ENCODE data around the gene RBM44. TPM values are rescaled to one million over a fixed set of nuclear protein-coding genes. Genes with fewer than 3 reads are reported as not detected.
A peak's percentile ranks its signal among the peaks of the same experiment; 100 is the strongest.

The RBM44 gene
- total RNA-seq, 1 experiment from 2014 or later = 0.94 TPM

- H3K27me3 ChIP-seq (ENCODE audit: insufficient read depth, low read depth) = no peaks in the 10 kb centered on the region
- no peak for TF ChIP-seq EZH2 (IDR thresholded peaks at IDR 0.05; ENCODE audit: low read depth)
- TF ChIP-seq CTCF (conservative IDR thresholded peaks at IDR 0.05) = no peak
- ChIA-PET POLR2A (ENCODE audit: unreplicated experiment) (no interaction called here), CTCF (interaction anchor here (1.0 to 1.6 kb wide), 3 partner anchors 58 to 404 kb away, joined by 3 to 10 read pairs (median 7); no protein-coding TSS in a partner anchor)
- no peaks in the 10 kb centered on the region for H4K20me1 ChIP-seq (ENCODE audit: insufficient read depth)
- H3K79me2 ChIP-seq (ENCODE audit: low read depth) = peaks cover 45% of the 10 kb centered on the region
- H3F3A ChIP-seq (ENCODE audit: insufficient read depth, low read depth) = peaks cover 27% of the 10 kb centered on the region
- no peaks in the 10 kb centered on the region for H3K9me2 ChIP-seq (ENCODE audit: insufficient read depth)
- H3K36me3 ChIP-seq (ENCODE audit: low read depth) = no peaks in the 10 kb centered on the region
- peak overlapping the region; percentile 76; the same call in 1 of the 2 replicates for H2AFZ ChIP-seq
- no peak for DNase-seq
- H3K4me3 ChIP-seq = peak overlapping the region; percentile 64
- H3K4me2 ChIP-seq = peak overlapping the region; percentile 83
- no TSS peak for BruUV-seq (replicated peaks)
- intact Hi-C loops (cut with micrococcal nuclease; ENCODE audit: unreplicated experiment) = loop anchor here (2.0 to 5.0 kb wide), 2 partner anchors 202 to 383 kb away; partner anchors contain the start of genes HES6 and SCLY
- H3K4me1 ChIP-seq (replicated peaks; ENCODE audit: insufficient read depth) = peaks cover 48% of the 10 kb centered on the region
- H3K9me3 ChIP-seq (ENCODE audit: insufficient read depth, low read depth) = no peaks in the 10 kb centered on the region
- no peak overlapping the region for H3K27ac ChIP-seq
These were observed 60.5 kb downstream of the RBM44 start for GRCh38 chr2:237859082-237859433.

GRCh38 chr2:237859533-237860272 lies 61.1 kb downstream of the RBM44 start, which contains the start of gene RAMP1:
TSS of gene RAMP1 (plus strand) at chr2:237859623. CDS start at chr2:237859676, 53 bp downstream.
- Histone ChIP-seq H3K36me3 (ENCODE audit: low read depth) (no peaks in the 10 kb centered on the region), H3K79me2 (ENCODE audit: low read depth) (peaks cover 51% of the 10 kb centered on the region), H3K4me2 (peak within 1 kb of the TSS; percentile 83), H3K4me1 (replicated peaks; ENCODE audit: insufficient read depth) (peaks cover 55% of the 10 kb centered on the region), H3K27me3 (ENCODE audit: insufficient read depth, low read depth) (no peaks in the 10 kb centered on the region), H4K20me1 (ENCODE audit: insufficient read depth) (no peaks in the 10 kb centered on the region), H3K4me3 (peak within 1 kb of the TSS; percentile 64), H3K27ac (peak within 1 kb of the TSS; percentile 62), H3K9me2 (ENCODE audit: insufficient read depth) (no peaks in the 10 kb centered on the region), H3F3A (ENCODE audit: insufficient read depth, low read depth) (peaks cover 34% of the 10 kb centered on the region), H2AFZ (peak within 1 kb of the TSS; percentile 79), H3K9me3 (ENCODE audit: insufficient read depth, low read depth) (no peaks in the 10 kb centered on the region)
- DNase-seq = peak; percentile 51 to 57
- no peak for TF ChIP-seq EZH2 (IDR thresholded peaks at IDR 0.05; ENCODE audit: low read depth)
- TF ChIP-seq CTCF (conservative IDR thresholded peaks at IDR 0.05) = no peak
- ChIA-PET CTCF (interaction anchor here (1.0 kb wide), 1 partner anchor 57 kb away, joined by 3 read pairs; no protein-coding TSS in a partner anchor), POLR2A (ENCODE audit: unreplicated experiment) (interaction anchor here (0.7 kb wide), 1 partner anchor 324 kb away, joined by 3 read pairs; no protein-coding TSS in a partner anchor)
- no TSS peak for BruUV-seq (replicated peaks)
- intact Hi-C loops (cut with micrococcal nuclease; ENCODE audit: unreplicated experiment) = loop anchor here (2.0 to 10.0 kb wide), 4 partner anchors 165 to 383 kb away; partner anchors contain the start of genes HES6, RAB17 and SCLY

GRCh38 chr2:237860273-237860935 lies 61.8 kb downstream of the RBM44 start:
- Histone ChIP-seq H4K20me1 (ENCODE audit: insufficient read depth) (no peaks in the 10 kb centered on the region), H2AFZ (peak overlapping the region; percentile 79), H3F3A (ENCODE audit: insufficient read depth, low read depth) (peaks cover 39% of the 10 kb centered on the region), H3K4me1 (replicated peaks; ENCODE audit: insufficient read depth) (peaks cover 62% of the 10 kb centered on the region), H3K27me3 (ENCODE audit: insufficient read depth, low read depth) (no peaks in the 10 kb centered on the region), H3K9me3 (ENCODE audit: insufficient read depth, low read depth) (no peaks in the 10 kb centered on the region), H3K9me2 (ENCODE audit: insufficient read depth) (no peaks in the 10 kb centered on the region), H3K79me2 (ENCODE audit: low read depth) (peaks cover 51% of the 10 kb centered on the region), H3K27ac (peak overlapping the region; percentile 62), H3K36me3 (ENCODE audit: low read depth) (no peaks in the 10 kb centered on the region), H3K4me2 (peak overlapping the region; percentile 83), H3K4me3 (peak overlapping the region; percentile 64)
- ChIA-PET CTCF (no interaction called here), POLR2A (ENCODE audit: unreplicated experiment) (interaction anchor here (0.6 kb wide), 1 partner anchor 152 kb away, joined by 4 read pairs; no protein-coding TSS in a partner anchor)
- BruUV-seq (replicated peaks) = TSS peak; percentile 52
- intact Hi-C loops (cut with micrococcal nuclease; ENCODE audit: unreplicated experiment) = loop anchor here (10.0 kb wide), 2 partner anchors 166 to 266 kb away; partner anchors contain the start of gene RAB17
- TF ChIP-seq EZH2 (IDR thresholded peaks at IDR 0.05; ENCODE audit: low read depth) (no peak), CTCF (conservative IDR thresholded peaks at IDR 0.05) (no peak)
- no peak for DNase-seq

All from PC-9 (cell line).